ENCODE data around the gene APBB2.

Gene APBB2

GRCh38 chr4:41134581-41134980 lies 79.8 kb downstream of the APBB2 start:
- no peak for DNase-seq (ENCODE audit: low read depth)

DNA sequence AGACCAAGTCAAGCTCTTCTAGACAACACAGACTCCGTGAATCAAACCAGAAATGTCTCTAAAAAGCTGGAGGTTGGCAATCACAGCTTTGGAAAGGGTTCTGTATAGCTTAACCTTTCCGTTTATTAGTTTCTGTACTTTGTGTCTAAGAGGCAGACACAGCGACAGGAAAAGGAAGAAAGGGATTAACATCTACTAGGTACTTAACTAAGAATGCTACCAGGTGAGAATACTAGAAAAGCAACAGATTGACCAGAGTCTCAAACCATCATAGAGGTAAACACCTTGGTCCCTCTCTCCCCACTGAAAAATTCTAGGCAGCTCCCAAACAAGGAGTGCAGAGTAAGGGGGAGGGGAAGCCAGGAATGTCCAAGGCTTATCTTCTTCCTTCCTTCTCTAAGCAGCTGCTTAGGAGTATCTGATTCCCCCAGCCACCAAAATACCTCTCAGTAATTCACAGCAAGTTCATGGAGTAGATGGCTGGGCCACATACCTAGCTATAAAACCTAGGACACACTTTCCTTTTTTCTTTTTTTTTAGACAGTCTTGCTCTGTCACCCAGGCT lies 80.8 kb downstream of the APBB2 start:
- no peak for DNase-seq (ENCODE audit: low read depth)

DNA sequence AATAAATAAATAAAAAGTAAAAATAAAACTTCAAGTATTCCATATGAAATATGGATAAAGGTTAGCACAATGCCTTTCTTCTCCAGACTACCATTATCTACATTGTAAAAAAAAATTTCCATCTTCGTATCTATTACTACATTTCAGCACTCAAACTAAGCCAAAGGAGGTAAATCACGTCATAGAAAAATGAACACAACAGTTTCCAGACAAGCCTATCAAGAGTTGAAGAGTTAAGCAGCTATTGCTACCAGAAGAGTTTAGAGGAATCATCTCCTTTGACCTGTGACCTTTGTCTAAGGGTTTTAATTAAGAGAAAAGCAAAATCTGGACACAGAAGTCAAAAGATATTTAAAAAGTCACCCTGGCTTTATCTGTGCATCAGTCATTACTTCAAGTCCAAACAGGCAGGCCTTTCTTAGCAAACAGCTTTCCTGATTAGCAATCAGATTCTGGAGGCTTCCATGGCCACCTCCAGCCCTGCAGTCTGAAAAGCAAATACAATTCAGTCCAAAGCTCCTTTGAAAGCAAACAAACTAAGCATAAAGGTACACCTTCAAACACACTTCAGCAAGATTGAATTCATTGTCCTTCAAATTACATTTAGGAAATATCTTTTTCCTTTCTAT lies 82.2 kb downstream of the APBB2 start:
- no peak for DNase-seq (ENCODE audit: low read depth)

DNA sequence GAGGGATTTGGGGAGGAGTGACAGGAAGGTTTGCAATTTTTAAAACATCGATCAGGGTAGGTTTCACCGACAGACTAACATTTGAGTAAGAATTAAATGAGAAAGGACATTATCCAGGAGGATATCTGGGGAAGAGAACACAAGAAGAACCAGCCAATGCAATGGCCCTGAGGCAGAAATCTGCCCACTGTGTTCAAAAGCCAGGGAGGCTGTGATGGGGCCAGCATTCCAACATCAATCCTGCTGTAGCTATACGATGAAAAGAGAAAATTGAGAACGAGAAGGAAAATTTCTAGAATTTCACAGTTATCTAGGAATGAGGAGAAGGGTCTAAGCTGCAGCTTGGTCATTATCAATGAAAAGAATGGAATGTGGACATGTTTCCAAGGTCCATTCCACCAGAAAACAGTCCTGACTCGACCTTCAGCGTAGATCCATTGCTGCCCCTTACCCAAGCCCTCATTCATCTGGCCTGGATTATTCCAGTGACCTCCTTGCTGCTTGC lies 84.4 kb downstream of the APBB2 start:
- no peak for DNase-seq (ENCODE audit: low read depth)

DNA sequence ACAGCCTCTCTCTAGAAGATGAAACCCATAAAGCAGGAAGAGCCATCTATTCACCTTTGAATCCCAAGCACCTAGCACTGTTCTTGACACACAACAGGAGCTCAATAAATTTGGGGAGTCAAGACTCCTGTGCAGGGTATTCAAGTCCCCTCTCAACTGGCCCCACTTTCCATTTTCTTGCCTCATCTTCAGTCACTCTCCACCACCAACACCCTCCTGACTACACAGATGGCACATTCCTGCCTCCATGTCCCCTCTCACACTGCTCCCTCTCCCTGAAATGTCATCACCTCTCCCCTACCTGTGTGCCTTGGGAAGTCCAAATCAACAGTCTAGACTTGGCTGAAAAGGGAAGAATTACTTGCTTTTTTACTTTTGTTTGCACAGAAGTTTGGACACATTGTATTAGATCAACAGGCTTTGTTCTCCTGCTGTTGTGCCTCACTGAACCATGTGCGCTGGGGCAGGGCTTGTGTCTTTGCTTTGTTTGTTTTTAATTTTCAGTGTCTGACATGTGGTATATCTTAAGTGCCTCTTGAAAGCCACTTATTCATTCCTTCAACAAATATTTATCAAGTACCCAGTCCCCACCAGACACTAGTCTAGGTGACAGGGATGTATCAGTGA lies 85.1 kb downstream of the APBB2 start:
- no peak for DNase-seq (ENCODE audit: low read depth)

GRCh38 chr4:41125558-41126311 lies 88.6 kb downstream of the APBB2 start:
- no peak for DNase-seq (ENCODE audit: low read depth)

GRCh38 chr4:41124916-41125548 lies 89.3 kb downstream of the APBB2 start:
- no peak for DNase-seq (ENCODE audit: low read depth)

DNA sequence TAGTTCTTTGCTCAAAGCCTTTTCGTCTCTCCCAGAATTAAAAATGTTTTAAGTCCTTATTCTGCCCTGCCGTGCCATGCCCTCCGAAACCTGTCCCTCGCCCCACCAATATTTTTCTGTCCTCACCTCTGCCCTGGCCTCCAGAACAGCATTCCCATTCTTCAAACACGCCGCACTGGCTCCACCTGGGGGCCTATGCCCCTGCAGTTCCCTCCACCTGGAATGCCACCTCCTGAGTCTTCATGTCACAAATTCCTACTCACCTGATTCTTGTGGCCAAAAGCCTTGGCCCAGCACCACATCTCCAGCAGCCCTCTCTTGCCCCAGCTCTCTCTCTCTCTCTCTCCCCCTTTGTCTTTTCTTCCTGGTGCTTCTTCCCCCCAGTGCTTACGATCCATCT lies 91.6 kb downstream of the APBB2 start:
- DNase-seq (ENCODE audit: low read depth), result no peak

GRCh38 chr4:41122309-41122708 lies 92.0 kb downstream of the APBB2 start:
- no peak for DNase-seq (ENCODE audit: low read depth)

GRCh38 chr4:41121906-41122305 lies 92.4 kb downstream of the APBB2 start:
- DNase-seq (ENCODE audit: low read depth), result no peak

DNA sequence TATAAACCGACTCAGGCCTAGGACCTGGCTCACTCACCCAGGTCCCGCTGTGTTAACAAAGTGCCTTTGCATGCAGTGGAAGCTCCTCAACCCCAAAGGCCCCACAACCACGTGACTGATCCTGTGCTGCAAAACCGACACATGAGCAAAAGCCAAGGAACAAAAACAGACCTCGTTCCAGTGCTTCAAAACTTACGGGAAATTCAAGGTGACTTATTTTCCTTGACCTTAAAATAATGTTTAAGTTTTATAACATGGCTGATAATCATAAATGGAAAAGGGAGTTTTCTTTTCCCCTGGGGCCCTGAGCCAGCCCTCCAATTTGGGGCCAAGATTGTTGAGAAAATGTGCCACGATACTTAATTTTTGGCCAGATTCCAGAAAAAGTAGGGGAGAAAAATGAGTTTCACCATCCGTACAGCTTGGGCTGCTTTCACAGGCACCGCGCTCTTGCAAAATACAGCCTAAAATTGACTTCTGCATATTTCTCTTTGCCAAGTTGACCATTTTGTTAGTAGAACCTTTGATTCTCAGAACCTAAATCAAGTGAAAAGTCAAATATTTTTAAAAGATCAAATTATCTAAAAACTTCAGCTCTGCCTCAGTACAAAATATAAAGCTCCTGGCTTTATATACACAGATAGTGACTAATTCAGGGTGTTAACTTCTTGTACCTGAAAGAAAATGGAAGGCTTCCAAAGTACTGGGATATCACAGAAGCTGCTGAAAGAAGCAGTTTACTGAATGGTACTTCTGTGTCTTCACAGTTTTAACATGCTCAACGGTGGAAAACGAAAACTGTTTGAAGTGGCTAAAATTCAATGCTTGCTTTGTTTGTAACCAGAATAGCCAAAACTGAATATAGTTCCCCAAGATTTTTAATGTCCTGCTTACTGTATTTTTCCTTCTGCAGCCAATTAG lies 93.8 kb downstream of the APBB2 start:
- no peak for DNase-seq (ENCODE audit: low read depth)

DNA sequence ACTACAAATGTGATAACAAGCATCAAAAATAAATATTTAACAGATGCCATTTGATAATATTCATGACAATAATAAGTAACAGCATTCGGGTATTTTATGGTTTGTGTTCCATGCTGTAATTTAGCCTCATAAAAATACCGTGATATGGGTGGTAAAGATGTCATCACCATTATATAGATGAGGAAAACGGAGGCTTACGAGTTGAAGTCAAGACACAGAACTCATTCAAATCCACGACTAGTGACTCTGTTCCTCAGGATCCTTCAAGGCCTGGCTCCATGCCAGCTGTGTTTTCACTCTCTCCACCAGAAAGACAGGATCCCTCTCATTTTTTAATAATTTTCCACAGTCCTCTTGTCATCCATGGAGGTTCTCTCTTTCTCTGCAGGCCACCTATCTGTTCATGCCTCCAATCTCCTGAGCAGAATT lies 94.5 kb downstream of the APBB2 start:
- no peak for DNase-seq (ENCODE audit: low read depth)

- DNase-seq (ENCODE audit: low read depth), result no peak
These were observed 102.6 kb downstream of the APBB2 start for GRCh38 chr4:41111791-41112190.

GRCh38 chr4:41110050-41110449 lies 104.3 kb downstream of the APBB2 start:
- no peak for DNase-seq (ENCODE audit: low read depth)

- DNase-seq (ENCODE audit: low read depth), result no peak
These were observed 105.9 kb downstream of the APBB2 start for GRCh38 chr4:41108481-41108880.

- DNase-seq (ENCODE audit: low read depth), result no peak
These were observed 107.5 kb downstream of the APBB2 start for GRCh38 chr4:41106694-41107419.

- no peak for DNase-seq (ENCODE audit: low read depth)
These were observed 108.3 kb downstream of the APBB2 start for GRCh38 chr4:41106081-41106480.

DNA sequence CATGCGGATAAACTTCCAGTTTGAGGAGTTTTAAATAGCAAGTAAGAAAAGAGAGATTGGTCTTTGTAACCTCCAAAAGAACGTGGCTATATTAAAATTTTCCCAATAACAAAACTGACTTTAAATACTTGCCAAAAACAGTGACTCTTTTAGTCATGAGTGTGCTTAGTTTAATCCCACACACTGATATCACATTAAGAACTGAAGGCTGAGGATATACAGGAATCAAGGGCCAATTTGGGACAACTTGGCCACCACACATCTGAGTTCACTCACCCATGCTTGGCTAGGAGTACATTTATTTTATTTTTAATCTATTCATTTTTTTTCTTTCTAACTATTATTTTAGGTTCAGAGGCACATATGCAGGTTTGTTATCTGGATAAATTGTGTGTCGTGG lies 110.2 kb downstream of the APBB2 start:
- DNase-seq (ENCODE audit: low read depth), result no peak

DNA sequence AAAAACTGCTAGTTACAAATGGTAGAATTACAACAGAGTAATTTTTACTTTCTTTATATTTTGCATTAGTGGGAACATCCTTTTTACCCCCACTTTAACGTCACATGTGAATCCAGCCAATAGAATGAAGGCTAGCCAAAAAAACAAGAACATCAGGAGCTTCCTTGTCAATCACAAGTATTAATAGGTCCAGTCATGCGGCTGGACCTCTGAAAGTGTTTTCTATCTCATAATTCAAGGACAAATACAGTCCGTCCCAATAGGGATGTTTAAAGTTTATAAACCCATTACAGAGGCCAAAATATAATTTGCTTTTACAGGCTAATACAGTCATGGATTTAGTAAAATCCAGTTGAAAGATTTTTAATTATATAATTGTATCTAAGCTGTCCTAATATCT lies 110.7 kb downstream of the APBB2 start:
- no peak for DNase-seq (ENCODE audit: low read depth)

- no peak for DNase-seq (ENCODE audit: low read depth)
These were observed 111.8 kb downstream of the APBB2 start for GRCh38 chr4:41102414-41103092.

All from activated T-cell treated with anti-CD3 and anti-CD28 coated beads for 24 hours (primary cell).